CD4-positive, CD25-positive, alpha-beta regulatory T cell (primary cell): ENCODE results near the gene IGFBP7. TPM values are rescaled to one million over a fixed set of nuclear protein-coding genes. Genes with fewer than 3 reads are reported as not detected.

Source experiments
- ATAC-seq, 2 donors: fragments of 150-1000 bp; cut with Tn5 transposase; one replicate each; pipeline ENCODE4 v1.10.0; 2021; ENCODE audit warnings: low read depth in 2 of 2, moderate number of reproducible peaks in 2 of 2, moderate library complexity in 1 of 2
- DNase-seq, 3 donors: peaks; one replicate each; pipeline versions ENCODE4 v3.0.0 to v3.0.0-alpha.2; 2012 to 2022; ENCODE audit warnings: mixed read lengths in 1 of 3
- H3K27ac ChIP-seq: one replicate; pipeline ENCODE4 v1.7.0; 2013; ENCODE audit warnings: mild to moderate bottlenecking, low read length; ENCODE audit not compliant: insufficient read depth, poor library complexity, severe bottlenecking
- H3K27me3 ChIP-seq: one replicate; pipeline ENCODE4 v1.7.0; 2013; ENCODE audit warnings: low read length; ENCODE audit not compliant: control insufficient read depth, insufficient read depth
- H3K36me3 ChIP-seq: one replicate; pipeline ENCODE4 v1.7.0; 2013; ENCODE audit warnings: mild to moderate bottlenecking, low read length, moderate library complexity; ENCODE audit not compliant: control insufficient read depth, insufficient read depth
- H3K4me1 ChIP-seq: 2 replicates; pipeline ENCODE4 v1.7.0; 2013; ENCODE audit warnings: mild to moderate bottlenecking, low read length; ENCODE audit not compliant: insufficient read depth, control insufficient read depth, poor library complexity, severe bottlenecking
- H3K4me3 ChIP-seq: one replicate; pipeline ENCODE4 v1.7.0; 2013; ENCODE audit warnings: low read depth, mild to moderate bottlenecking, low read length, moderate library complexity
- H3K9me3 ChIP-seq, 2 experiments: 1 replicate in 1 of 2; 2 replicates in 1 of 2; pipeline ENCODE4 v1.7.0; 2013; ENCODE audit warnings: low read length in 2 of 2, mild to moderate bottlenecking in 1 of 2, moderate library complexity in 1 of 2; ENCODE audit not compliant: control insufficient read depth in 2 of 2
- H3K27ac Mint-ChIP-seq, 3 donors: one replicate each; pipeline ENCODE4 v1.8.0; 2020 to 2022; ENCODE audit warnings: mild to moderate bottlenecking in 3 of 3, mixed read lengths in 3 of 3, moderate library complexity in 2 of 3
- H3K27me3 Mint-ChIP-seq: one replicate; pipeline ENCODE4 v1.8.0; 2022; ENCODE audit warnings: mild to moderate bottlenecking, mixed read lengths
- H3K36me3 Mint-ChIP-seq: one replicate; pipeline ENCODE4 v1.8.0; 2020; ENCODE audit warnings: mixed read lengths
- H3K4me1 Mint-ChIP-seq, 4 donors: one replicate each; pipeline ENCODE4 v1.8.0; 2020 to 2022; ENCODE audit warnings: mixed read lengths in 4 of 4, mild to moderate bottlenecking in 1 of 4
- H3K4me3 Mint-ChIP-seq, 4 donors: one replicate each; pipeline ENCODE4 v1.8.0; 2020 to 2022; ENCODE audit warnings: mild to moderate bottlenecking in 4 of 4, mixed read lengths in 4 of 4, moderate library complexity in 3 of 4
- H3K9me3 Mint-ChIP-seq, 7 donors: one replicate each; pipeline ENCODE4 v1.8.0; 2020 to 2022; ENCODE audit warnings: mixed read lengths in 7 of 7, mild to moderate bottlenecking in 3 of 7, moderate library complexity in 2 of 7
- polyA plus RNA-seq, 4 donors: library from polyadenylated mRNA; unstranded; fragments of 300-500 nt; fragmentation: Illumina TruSeq; gene quantifications; one replicate each; pipeline ENCODE4 v1.2.3, GENCODE V29; 2021
- total RNA-seq: library from RNA; stranded (reverse); gene quantifications from one replicate; pipeline ENCODE4 v1.2.3, GENCODE V29; 2022

The IGFBP7 gene
- total and polyA plus RNA-seq, 5 donors from 2014 or later: 0.15 to 0.91 (median 0.67) TPM; not detected in 2

GRCh38 chr4:57023104-57023503, 87.1 kb downstream of the IGFBP7 start:
- no peak overlapping the region for H3K4me3 Mint-ChIP-seq
- no peaks in the 10 kb centered on the region for H3K27me3 Mint-ChIP-seq
- H3K9me3 ChIP-seq: no peaks in the 10 kb centered on the region
- no peaks in the 10 kb centered on the region for H3K4me1 ChIP-seq
- H3K9me3 Mint-ChIP-seq: no peaks in the 10 kb centered on the region
- peaks cover 61% of the 10 kb centered on the region for H3K36me3 Mint-ChIP-seq
- H3K27ac ChIP-seq: no peak overlapping the region
- no peaks in the 10 kb centered on the region for H3K27me3 ChIP-seq
- DNase-seq: no peak
- H3K4me1 Mint-ChIP-seq: peaks cover 2 to 15% (median 4%) of the 10 kb centered on the region in 4 donors
- no peak for ATAC-seq
- no peak overlapping the region for H3K27ac Mint-ChIP-seq
- H3K36me3 ChIP-seq: peaks cover 92% of the 10 kb centered on the region
- H3K4me3 ChIP-seq: no peak overlapping the region

GRCh38 chr4:57020467-57021101, 89.6 kb downstream of the IGFBP7 start:
- peaks cover 73% of the 10 kb centered on the region for H3K36me3 Mint-ChIP-seq
- peak overlapping the region in 1 of 3 donors; percentile 8 for H3K27ac Mint-ChIP-seq

GRCh38 chr4:57018980-57019379, 91.2 kb downstream of the IGFBP7 start:
- no peaks in the 10 kb centered on the region for H3K27me3 ChIP-seq
- peaks cover 85% of the 10 kb centered on the region for H3K36me3 ChIP-seq
- peaks cover 71% of the 10 kb centered on the region for H3K36me3 Mint-ChIP-seq
- no peak overlapping the region for H3K27ac ChIP-seq
- DNase-seq (no peak), ATAC-seq (no peak)
- H3K9me3 ChIP-seq: no peaks in the 10 kb centered on the region
- no peaks in the 10 kb centered on the region for H3K4me1 ChIP-seq
- no peaks in the 10 kb centered on the region for H3K27me3 Mint-ChIP-seq
- H3K27ac Mint-ChIP-seq: no peak overlapping the region
- no peak overlapping the region for H3K4me3 ChIP-seq
- peaks cover 2 to 17% (median 4%) of the 10 kb centered on the region in 4 donors for H3K4me1 Mint-ChIP-seq
- H3K9me3 Mint-ChIP-seq: no peaks in the 10 kb centered on the region
- H3K4me3 Mint-ChIP-seq: no peak overlapping the region

More at GRCh38 chr4:57020467-57021101, 89.6 kb downstream of the IGFBP7 start:
- H3K4me3 ChIP-seq: no peak overlapping the region
- H3K36me3 ChIP-seq: peaks cover 87% of the 10 kb centered on the region
- Mint-ChIP-seq H3K4me1 (peaks cover 2 to 17% (median 4%) of the 10 kb centered on the region in 4 donors), H3K9me3 (no peaks in the 10 kb centered on the region), H3K4me3 (peak overlapping the region in 1 of 4 donors; percentile 77), H3K27me3 (no peaks in the 10 kb centered on the region)
- no peaks in the 10 kb centered on the region for H3K27me3 ChIP-seq
- H3K9me3 ChIP-seq: no peaks in the 10 kb centered on the region
- no peaks in the 10 kb centered on the region for H3K4me1 ChIP-seq
- ATAC-seq: no peak
- DNase-seq: no peak
- H3K27ac ChIP-seq: no peak overlapping the region

GRCh38 chr4:57013543-57014120, 96.6 kb downstream of the IGFBP7 start:
- H3K36me3 ChIP-seq: peaks cover 85% of the 10 kb centered on the region
- H3K36me3 Mint-ChIP-seq: peaks cover 55% of the 10 kb centered on the region
- no peak overlapping the region for H3K4me3 Mint-ChIP-seq
- no peak overlapping the region for H3K27ac ChIP-seq
- H3K4me1 ChIP-seq: no peaks in the 10 kb centered on the region
- H3K27me3 Mint-ChIP-seq: no peaks in the 10 kb centered on the region
- no peak overlapping the region for H3K4me3 ChIP-seq
- H3K27me3 ChIP-seq: no peaks in the 10 kb centered on the region
- peaks cover 0 to 1% (median 0%) of the 10 kb centered on the region in 7 donors for H3K9me3 Mint-ChIP-seq
- peak in 1 of 3 donors; percentile 22 for DNase-seq
- H3K4me1 Mint-ChIP-seq: peaks cover 2 to 8% (median 7%) of the 10 kb centered on the region in 4 donors
- no peaks in the 10 kb centered on the region for H3K9me3 ChIP-seq
- no peak for ATAC-seq
- peak overlapping the region in 2 of 3 donors; percentile 6 to 38 for H3K27ac Mint-ChIP-seq

- DNase-seq: no peak
- Mint-ChIP-seq H3K27me3 (no peaks in the 10 kb centered on the region), H3K9me3 (no peaks in the 10 kb centered on the region), H3K27ac (peak overlapping the region in 1 of 3 donors; percentile 33), H3K4me3 (no peak overlapping the region), H3K4me1 (peaks cover 5 to 13% (median 10%) of the 10 kb centered on the region in 4 donors), H3K36me3 (peaks cover 49% of the 10 kb centered on the region)
- Histone ChIP-seq H3K9me3 (no peaks in the 10 kb centered on the region), H3K4me3 (no peak overlapping the region), H3K27ac (no peak overlapping the region), H3K36me3 (peaks cover 80% of the 10 kb centered on the region), H3K27me3 (no peaks in the 10 kb centered on the region), H3K4me1 (no peaks in the 10 kb centered on the region)
- ATAC-seq: no peak
Observed at GRCh38 chr4:56999751-57000150, 110.4 kb downstream of the IGFBP7 start.

- Mint-ChIP-seq H3K4me1 (peaks cover 17 to 38% (median 31%) of the 10 kb centered on the region in 4 donors), H3K27ac (no peak overlapping the region), H3K4me3 (no peak overlapping the region), H3K36me3 (peaks cover 61% of the 10 kb centered on the region), H3K9me3 (no peaks in the 10 kb centered on the region), H3K27me3 (no peaks in the 10 kb centered on the region)
- H3K27ac ChIP-seq: no peak overlapping the region
- DNase-seq (no peak), ATAC-seq (no peak)
- no peaks in the 10 kb centered on the region for H3K27me3 ChIP-seq
- H3K9me3 ChIP-seq: no peaks in the 10 kb centered on the region
- peaks cover 4% of the 10 kb centered on the region for H3K4me1 ChIP-seq
- H3K36me3 ChIP-seq: peaks cover 88% of the 10 kb centered on the region
- no peak overlapping the region for H3K4me3 ChIP-seq
Observed at GRCh38 chr4:56995525-56995924, 114.7 kb downstream of the IGFBP7 start.

- Mint-ChIP-seq H3K4me3 (no peak overlapping the region), H3K4me1 (peaks cover 26 to 52% (median 44%) of the 10 kb centered on the region in 4 donors), H3K36me3 (peaks cover 46% of the 10 kb centered on the region), H3K9me3 (no peaks in the 10 kb centered on the region), H3K27me3 (no peaks in the 10 kb centered on the region), H3K27ac (peak overlapping the region in 2 of 3 donors; percentile 0 to 4)
- no peaks in the 10 kb centered on the region for H3K27me3 ChIP-seq
- H3K27ac ChIP-seq: no peak overlapping the region
- no peak overlapping the region for H3K4me3 ChIP-seq
- ATAC-seq: no peak
- DNase-seq: no peak
- no peaks in the 10 kb centered on the region for H3K9me3 ChIP-seq
- peaks cover 94% of the 10 kb centered on the region for H3K36me3 ChIP-seq
- peaks cover 8% of the 10 kb centered on the region for H3K4me1 ChIP-seq
Observed at GRCh38 chr4:56990109-56990905, 119.9 kb downstream of the IGFBP7 start.
